HG03045 (cell line): ENCODE data around the gene KCTD1.

Experiments
- ATAC-seq: cut with Tn5 transposase; IDR thresholded peaks from one replicate; pipeline ENCODE4 v1.9.1; 2021; ENCODE audit warnings: mild to moderate bottlenecking, moderate library complexity; ENCODE audit not compliant: unreplicated experiment

KCTD1 gene

DNA sequence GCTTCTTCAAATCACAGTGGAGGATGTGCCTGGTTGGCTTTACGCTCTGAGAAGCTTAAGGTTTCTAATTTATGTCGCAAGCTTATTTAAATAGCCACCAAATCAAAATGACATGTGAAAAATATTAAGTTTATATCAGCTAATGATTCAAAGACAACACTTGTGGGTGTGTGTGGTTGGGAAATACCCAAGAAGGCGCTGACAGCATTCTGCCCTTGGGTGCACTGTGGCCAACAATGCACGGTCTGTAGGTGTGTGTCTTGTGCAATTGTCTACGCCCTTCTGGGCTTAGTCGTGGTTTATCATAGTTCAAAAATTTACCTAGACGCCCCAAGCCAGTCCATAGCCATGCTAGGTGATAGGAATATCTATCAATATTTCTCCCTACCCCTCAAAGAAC is 60.9 kb downstream of the KCTD1 start:
- ATAC-seq = peak; percentile 92

DNA sequence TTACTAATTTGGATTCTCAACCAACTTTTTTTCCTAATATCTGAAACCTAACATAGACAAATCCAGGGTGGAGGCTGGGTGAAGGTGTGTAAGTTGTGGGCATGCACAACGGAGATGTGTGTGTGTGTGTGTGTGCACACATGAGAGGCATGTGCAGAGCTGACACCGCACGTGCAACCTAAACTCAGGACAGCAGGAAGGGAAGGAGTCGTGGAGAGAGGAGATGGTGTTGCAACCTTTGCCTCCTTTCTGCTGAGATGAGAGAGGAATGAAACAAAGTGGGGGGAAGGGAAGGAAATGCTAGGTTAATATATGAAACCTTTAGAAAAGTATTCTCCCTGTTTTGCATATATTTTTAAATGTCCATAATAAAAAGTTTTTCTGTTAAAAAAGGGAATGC is 64.7 kb downstream of the KCTD1 start:
- ATAC-seq = no peak

DNA sequence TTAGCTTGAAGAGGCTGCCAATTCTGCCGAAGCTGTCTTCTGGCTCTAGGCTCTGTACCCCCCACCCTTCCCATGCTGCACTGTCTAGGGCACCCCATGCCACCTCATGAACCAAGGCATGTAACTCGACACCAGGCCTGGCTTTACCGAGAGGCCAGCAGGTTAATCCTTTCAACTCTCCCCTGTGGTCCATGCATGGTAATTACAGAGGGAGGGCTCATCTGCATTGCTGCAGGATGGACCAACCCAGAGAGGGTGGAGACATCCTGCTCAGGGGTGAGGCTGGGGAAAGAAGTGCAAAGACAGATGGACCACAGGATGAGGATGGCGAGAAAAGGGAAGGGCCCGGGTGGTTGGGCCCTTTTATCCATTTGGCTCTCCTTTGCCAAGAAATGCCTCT is 65.8 kb downstream of the KCTD1 start:
- ATAC-seq = no peak

DNA sequence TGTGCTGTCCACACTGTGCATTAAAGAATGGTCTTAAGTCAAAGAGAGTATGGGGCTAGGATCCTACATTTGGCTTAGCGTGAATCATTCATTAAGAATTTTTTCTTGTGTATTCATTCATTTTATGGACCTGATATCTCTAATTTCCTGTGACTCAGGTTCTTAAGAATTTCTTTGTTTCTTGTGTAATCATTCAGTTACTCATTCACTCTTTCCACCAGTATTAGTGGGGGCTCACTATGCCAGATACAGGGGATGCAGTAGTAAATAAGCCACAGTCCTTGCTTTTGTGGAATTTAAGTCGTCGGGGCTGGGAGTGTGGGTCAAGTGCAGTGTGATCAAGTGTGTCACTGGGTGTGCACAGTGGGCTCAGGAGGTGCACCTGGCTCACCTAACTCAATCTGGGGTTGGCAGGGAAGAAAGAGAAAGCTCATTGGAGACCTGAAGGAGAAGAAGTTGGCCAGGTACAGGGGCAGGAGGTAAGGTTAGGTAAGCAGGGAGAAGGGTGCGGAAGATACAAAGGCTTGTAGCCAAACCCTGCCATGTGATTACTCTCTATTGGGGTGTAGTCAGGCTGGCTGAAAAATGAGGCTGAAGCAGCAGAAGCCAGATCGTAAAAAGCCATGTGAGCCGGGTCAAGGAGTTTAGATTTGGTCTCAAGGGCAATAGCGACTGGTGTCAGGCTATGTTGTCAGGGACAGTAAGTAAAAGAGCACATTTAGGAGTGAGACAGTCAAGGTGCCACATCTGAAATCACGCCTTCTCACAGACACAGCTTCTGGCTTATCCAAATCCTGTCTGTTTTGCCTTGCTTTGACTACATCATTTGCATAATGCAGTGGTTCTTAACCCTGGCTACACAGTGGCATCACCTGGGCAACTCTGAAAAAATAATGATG is 67.2 kb downstream of the KCTD1 start:
- ATAC-seq = no peak

DNA sequence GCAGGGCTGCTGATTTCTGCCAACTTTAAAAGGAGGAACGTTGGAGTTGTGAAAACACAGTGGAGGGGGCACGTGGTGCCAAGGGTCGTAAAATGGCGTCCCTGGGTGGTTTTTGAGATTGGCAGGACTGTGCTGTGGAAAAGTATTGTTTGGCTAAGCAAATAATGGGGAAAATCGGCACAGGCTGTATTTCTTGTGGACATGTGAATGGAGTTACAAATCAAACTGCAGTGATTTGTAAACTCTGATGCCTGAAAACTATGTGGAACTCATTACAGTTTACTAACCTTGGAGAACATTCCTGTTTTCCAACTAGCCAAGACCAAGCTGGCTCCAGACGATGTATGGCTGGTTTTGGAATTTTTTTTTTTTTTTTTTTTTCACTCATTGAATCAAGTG is 68.7 kb downstream of the KCTD1 start:
- no peak for ATAC-seq

DNA sequence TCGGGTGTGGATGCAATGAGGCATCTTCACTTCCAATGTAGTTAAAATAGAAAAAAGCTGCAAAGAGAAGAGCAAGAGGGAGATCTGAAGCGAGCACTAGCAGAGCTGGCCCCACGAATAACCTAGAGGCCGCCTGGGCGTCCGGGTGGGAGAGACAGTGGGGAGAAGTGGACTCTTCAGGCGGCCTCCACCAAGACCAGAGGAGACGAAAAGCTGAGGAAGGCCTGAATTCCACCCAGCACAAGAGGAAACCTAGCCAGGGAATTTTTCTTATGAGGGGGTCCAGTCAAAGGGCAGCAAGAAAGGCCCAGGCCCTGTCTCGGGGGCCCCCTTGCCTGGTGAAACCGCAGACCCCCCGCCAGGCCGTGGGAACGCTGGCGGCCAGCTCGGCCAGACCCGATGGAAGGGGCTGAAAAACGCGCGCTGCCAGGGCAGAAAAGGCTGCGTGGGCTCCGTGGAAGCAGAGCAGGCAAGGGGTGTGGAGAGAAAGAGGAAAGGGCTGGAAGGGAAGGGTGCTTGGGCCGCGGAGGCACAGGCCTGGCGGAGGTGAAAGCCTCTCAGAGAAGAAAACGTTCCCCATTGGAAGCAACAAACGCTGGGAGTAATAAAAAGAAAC is 69.2 kb downstream of the KCTD1 start:
- no peak for ATAC-seq

DNA sequence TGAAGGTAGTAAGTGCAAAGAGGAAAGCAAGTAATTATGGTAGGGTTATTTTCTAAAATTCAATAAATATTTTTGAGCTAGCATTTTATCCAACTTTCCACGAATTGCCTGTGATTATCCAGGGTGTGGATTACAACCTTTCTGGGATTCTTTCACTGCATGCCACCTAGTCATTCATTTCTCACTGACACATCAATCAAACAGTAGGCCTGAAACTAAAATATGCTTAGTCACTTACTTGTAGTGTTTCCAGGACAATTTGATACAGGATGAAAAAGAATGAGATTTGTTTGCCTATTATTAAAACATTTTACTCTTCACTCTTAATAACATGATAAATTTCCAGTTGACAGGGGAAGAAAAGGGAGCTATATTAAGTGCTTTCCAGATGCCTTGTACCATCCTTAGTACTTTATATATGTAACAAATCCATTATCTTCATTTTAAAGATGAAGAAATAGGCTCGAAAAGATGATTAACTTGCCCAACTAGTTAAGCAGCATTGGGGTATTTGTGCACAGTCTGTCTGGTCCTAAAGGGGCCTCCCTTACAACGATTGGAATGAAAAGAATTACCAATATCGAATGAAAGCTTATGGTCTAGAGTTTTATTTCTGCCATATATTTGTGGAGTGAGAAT is 70.4 kb downstream of the KCTD1 start:
- ATAC-seq = no peak

DNA sequence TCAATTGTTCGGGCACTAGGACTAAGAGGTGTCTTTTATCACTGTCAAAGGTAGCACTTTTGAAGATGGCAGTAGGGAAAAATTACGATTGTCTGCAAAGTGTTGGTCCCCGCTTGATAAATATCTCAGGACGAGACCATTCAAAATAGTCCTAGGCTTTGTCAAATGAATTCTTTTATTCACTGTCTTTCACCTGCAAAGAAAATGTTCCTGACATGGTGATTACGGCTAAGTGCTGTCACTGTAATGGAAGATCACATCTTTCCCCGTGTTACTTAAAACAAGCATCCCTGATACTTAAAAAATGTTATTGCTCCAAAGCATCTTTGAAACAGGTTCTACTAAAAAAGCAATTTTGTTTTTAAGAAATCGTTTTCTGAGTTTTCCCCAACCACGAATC is 71.7 kb downstream of the KCTD1 start:
- ATAC-seq = no peak

DNA sequence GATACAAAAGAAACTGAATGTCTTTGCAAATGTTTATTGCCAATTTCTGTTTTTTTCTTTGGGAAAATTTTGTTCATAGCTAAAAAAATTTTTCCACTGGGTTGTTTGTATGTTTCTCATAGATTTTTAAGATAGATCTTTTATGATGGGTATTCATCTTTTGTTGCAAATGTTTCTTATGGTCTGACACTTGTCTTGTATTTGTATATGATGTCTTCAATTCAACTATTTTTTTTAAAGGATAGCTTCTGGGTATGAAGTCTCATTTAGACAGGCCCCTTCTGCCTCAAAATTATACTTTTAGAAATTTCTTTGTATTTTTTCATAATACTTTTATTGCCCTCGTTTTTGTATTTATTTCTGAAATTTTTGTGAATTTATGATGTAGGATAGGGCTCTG is 73.8 kb downstream of the KCTD1 start:
- ATAC-seq = no peak

DNA sequence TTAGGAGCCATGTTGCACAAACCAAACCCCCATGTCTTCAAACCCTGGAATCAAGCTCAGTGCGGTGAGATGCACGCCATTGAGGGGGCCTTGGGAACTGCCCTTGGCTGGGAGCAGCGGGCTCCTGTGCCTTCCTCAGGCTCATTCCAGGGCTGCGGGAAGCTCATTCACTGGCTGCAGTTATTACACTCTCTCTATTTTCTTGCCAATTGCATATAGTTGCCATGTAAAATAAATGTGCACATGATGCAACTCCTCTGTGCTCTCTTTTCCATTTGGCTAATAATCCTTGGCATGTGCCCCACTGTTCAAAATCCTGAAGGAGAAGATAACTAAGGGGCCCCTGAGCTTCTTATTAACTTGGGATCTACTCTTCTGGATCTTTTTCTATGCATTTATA is 74.7 kb downstream of the KCTD1 start:
- ATAC-seq = no peak

DNA sequence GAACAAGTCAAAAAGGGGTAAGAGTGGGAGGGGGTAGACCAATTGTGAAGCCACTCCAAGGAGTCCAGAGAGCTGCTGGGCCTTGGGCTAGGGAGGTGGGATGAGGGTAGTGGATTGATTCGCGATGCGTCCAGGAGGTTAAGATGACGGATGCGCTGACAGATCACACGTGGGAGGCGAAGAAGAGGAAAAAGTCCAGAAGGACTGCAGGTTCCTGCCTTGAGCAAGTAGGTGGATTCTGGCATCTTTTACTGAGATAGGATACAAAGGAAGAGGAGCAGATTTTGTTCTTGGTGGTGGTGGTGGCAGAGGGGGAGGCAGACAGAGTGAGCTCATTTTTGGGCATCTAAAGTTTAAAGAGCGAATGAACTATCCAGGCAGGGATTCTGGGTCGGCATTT is 76.5 kb downstream of the KCTD1 start:
- ATAC-seq = no peak

DNA sequence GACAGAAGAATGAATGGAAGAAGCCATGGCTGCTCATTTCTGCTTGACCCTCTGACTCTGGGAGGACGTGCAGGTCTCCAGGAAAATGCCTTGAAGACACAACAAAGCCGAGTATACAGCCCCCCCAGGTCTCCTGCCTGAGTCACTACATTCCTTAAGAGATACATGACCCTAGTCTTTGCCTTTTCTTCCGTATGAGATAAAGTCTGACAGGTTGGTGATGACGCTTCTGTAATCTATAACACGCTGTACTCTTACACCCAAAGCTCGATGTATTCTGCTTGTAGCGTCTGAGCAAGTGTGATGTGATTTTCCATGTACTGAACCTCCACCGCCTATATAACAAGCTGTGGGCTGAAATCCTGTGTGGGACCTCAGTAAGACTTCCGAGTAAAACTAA is 77.3 kb downstream of the KCTD1 start:
- ATAC-seq = no peak

DNA sequence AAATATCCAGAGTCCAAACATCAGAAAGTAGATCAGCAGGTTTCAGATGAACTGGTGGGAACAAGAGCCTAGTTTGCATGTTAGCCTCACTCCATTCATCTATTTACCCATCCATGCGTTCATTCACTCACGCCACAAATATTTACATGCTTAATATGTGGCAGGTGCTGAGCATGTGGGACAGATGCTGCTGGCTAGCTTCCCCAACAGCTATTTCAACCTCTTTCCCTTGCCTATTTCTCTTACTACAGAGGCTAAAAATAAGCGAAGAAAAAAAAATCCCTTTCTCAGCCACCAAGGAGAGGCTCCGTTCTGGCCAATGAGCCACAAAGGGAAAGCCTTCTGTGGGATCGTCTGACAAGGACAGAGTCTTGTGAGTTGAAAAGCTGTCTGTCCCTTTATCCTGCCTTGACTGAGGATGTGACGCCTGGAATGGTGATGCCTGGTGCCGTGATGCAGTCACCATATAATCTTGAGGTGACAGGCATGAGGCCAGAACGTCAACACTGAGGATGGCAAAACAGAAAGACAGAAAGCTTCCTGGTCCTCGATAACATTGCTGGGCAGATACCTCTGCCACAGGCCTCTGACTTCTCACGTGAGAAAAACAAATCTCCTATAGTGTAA is 78.2 kb downstream of the KCTD1 start:
- ATAC-seq = peak; percentile 75

DNA sequence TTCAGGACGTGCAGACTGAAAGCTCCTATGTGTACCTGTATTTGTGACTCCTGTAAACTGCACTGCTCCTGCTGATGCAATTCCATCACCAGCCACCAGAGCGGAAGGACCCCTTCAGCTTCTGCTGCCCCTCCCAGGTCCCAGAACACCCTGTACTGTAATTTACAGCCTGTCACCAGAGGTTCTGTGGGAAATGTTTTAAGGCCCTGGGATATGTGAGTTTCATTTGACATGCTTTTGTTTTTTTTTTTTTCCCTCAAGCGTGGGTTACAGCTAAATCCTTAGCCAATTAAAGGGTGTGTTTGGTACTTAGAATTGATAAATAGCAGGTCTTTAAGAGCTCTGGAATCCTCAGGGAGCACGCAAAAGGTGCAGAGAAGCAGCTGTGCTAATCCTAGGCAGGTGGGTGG is 79.4 kb downstream of the KCTD1 start:
- peak; percentile 45 for ATAC-seq

DNA sequence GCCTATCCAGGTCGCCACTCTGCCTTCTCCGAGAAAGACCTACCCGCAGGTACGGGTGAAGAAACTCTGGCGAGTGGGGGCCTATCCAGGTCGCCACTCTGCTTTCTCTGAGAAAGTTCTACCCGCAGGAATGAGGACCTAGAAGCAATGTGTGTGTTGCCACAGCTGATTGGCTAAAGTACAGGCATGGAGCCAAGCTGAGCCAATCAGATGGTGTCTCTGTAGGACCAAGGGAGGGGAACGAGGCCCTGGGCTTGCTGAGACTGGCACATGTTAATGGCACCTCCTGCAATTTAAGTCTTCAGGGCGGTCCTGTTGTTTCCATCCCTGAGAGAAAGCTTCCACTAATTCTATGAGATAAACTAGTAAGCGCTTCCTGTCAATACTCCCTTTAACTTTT is 82.3 kb downstream of the KCTD1 start:
- ATAC-seq = no peak

DNA sequence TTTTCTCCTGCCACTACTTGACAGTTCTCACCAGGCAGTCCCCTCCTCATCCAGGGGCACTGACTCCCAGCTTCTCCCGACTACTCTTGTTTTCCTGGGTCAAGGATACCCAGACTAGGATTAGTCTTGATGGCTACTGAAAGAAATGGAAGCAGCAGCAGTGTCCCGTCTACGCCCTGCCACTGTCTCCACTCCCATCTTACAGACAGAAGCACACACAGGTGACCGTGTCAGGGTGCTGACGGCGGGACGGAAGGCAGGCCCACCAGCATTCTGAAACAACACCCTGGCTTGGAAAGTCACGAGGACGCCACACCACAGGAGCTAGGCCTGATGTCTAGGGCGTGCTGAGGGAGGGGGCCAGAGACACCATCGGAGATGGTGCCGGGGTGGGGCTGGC is 82.9 kb downstream of the KCTD1 start:
- no peak for ATAC-seq

DNA sequence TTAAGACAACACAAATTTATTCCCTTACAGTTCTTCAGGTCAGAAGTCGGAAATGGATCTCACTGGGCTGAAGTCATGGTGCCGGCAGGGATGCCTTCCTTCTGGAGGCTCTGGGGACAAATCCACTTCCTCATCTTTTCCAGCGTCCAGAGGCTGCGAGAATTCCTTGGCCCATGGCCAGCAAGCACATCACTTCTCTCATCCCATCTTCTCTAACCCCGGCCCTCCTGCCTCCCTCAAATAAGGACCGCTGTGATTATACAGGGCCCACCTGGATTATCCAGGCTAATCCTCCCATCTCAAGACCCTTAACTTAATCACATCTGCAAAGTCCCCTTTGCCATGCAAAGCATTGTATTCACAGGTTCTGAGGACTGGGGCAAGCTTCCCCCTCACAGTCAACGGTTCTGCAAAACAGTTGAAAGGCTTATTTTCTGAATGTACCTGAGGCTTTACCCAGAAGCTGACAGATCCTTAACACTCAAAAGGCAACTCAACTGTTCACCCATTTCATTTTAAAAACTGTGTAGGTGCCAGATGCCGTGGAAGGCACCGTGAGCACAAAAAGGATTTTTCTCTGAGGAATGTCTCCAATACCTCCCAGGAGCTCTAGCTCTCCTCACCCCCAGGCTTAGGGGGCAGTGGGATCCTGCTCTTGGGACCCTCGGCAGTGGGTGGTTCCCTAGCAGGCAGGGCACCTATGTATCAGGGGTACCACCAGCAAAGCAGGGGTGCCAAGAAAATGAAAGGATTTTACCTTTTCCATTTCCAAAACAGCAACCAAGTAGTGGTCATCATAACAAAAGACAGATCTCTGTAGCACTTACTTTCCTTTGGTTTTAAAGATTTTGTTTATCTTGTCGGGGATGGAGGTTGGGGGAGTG is 84.0 kb downstream of the KCTD1 start:
- no peak for ATAC-seq

DNA sequence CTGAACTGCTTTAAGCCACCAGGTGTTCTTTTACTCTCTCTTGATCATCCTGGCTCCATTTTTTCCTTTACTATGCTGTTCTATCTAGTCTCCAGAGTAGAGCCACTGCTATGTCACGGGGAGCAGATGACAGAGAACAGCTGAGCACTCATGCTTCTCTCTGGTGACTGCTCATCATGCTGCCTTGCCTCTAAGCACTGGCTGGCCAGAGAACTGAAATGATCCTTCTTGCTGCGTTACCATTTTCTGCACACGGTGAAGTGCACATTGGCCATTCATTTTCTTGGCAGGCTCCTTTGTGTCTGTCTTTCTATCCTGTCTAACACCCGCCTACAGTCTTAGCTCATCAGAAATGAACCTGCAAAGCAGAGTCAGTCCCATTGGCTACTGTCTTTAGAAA is 86.0 kb downstream of the KCTD1 start:
- no peak for ATAC-seq

DNA sequence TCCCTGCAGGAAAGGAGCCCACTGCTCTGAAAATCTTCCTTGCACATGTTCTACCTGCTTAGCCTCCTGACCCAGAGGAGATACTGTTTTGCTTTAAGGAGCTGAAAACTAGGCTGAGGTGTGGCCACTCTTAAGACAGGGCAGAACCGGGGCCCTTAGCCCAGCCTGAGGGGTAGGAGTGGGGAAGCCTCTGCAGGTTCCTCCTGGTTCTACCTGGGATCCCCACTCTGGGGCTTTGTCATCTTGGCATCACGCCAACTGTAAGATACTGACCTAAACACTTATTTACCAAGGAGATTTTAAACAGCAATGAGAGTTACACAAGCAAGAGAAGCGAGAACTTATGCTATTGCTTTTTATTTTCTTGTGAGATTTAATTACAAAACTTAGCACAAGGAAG is 86.9 kb downstream of the KCTD1 start:
- ATAC-seq = no peak

DNA sequence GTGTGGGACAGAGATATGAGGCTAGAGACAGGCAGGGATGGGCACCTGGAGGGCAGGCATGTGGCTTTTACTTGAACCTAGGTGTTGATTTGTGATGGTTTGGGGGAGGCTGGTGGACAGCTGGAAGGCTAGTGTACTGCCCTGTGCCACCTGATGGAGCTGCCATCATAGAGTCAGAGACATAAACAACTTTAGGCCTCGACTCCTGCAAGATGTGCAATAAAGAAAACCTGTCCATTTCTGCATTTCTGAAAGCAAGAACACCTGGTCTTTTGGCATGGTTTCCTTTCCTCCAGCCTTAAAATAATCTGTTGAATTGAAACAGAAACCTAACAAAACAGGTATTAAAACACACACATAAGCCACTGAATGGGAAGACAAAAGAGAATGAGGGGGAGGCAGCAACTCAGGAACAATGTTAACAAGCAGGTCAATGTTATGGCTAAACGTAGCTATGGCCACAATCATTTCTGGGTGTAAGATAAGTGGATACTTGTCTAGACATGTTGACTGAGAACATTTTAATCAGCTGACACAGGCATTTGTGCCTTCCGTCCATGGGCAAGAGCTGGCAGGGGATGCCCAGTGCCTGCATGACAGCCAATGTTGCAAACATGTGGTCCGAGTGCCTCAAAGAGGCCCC is 87.8 kb downstream of the KCTD1 start:
- peak; percentile 65 for ATAC-seq
